ENCODE results near the gene OR12D1. TPM values are rescaled to one million over a fixed set of nuclear protein-coding genes. Genes with fewer than 3 reads are reported as not detected.
"Not testable (repeated sequence)": the region's sequence is repeated elsewhere in the genome, so short reads cannot be mapped to it uniquely, and the experiment has no call there.

Gene OR12D1
- total and polyA plus RNA-seq, 2 donors from 2014 or later: not detected

DNA sequence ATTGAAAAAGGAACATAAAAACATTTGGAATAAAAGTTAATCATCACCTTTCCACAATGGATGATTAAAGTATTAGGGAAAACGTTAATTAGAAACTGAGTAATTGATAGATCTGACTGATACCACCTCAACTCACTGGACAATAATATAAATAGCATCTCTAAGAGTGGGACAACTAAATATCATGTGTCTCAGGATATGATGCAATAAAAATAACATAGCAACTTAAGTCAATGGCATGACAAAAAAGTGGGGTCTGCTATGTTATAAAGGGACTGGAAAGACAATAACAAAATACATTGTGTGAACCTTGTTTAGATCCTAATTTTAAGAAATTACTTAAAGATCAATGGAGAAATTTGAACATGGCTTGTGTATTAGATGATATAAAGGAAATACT, 10.3 kb downstream of the OR12D1 start:
- no peaks in the 10 kb centered on the region for H3K27me3 ChIP-seq (ENCODE audit: control insufficient read depth, insufficient read depth, low read length)
- FAIRE-seq (no peak), DNase-seq (no peak)
- H3K4me1 ChIP-seq (ENCODE audit: control insufficient read depth in 2 of 3, insufficient read depth in 2 of 3, low read depth in 1 of 3, low read length in 3 of 3): no peaks in the 10 kb centered on the region
- H3K9ac ChIP-seq (ENCODE audit: low read length in 3 of 3): no peak overlapping the region
- TF ChIP-seq, protein P1, sequence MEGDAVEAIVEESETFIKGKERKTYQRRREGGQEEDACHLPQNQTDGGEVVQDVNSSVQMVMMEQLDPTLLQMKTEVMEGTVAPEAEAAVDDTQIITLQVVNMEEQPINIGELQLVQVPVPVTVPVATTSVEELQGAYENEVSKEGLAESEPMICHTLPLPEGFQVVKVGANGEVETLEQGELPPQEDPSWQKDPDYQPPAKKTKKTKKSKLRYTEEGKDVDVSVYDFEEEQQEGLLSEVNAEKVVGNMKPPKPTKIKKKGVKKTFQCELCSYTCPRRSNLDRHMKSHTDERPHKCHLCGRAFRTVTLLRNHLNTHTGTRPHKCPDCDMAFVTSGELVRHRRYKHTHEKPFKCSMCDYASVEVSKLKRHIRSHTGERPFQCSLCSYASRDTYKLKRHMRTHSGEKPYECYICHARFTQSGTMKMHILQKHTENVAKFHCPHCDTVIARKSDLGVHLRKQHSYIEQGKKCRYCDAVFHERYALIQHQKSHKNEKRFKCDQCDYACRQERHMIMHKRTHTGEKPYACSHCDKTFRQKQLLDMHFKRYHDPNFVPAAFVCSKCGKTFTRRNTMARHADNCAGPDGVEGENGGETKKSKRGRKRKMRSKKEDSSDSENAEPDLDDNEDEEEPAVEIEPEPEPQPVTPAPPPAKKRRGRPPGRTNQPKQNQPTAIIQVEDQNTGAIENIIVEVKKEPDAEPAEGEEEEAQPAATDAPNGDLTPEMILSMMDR (IDR thresholded peaks at IDR 0.05; ENCODE audit: borderline replicate concordance, extremely low read depth, insufficient read depth): no peak
- no peak overlapping the region for H3K4me3 ChIP-seq (ENCODE audit: low read length in 3 of 3)
- no peak overlapping the region for H3K27ac ChIP-seq (ENCODE audit: low read depth in 2 of 2, low read length in 2 of 2)
- H3K36me3 ChIP-seq (ENCODE audit: control insufficient read depth in 2 of 3, insufficient read depth in 3 of 3, low read length in 3 of 3): no peaks in the 10 kb centered on the region
- intact Hi-C loops (cut with DNase I): no loop called here
- H3K9me3 ChIP-seq (ENCODE audit: control insufficient read depth in 2 of 3, insufficient read depth in 1 of 3, low read length in 3 of 3): peaks cover 0 to 5% (median 0%) of the 10 kb centered on the region in 3 donors

DNA sequence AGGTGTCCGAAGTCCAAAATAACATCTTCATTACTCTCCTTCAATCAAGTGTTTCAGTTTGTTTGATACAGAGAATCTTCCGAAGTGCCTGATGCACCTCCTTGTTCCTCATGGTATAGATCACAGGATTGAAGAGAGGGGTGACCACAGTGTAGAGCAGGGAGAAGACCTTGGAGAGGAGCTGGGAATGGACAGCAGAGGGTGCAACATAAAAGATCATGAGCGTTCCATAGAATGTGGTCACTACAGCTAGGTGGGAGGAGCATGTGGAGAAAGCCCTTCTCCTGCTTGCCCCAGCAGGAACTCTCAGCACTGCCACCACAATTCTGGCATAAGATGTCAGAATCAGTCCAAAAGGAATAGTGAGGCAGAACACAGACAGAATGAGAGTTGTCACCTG, 11.9 kb downstream of the OR12D1 start:
- FAIRE-seq (no peak), DNase-seq (no peak)
- Histone ChIP-seq H3K36me3 (ENCODE audit: control insufficient read depth in 2 of 3, insufficient read depth in 3 of 3, low read length in 3 of 3) (no peaks in the 10 kb centered on the region), H3K4me1 (ENCODE audit: control insufficient read depth in 2 of 3, insufficient read depth in 2 of 3, low read depth in 1 of 3, low read length in 3 of 3) (no peaks in the 10 kb centered on the region), H3K27me3 (ENCODE audit: control insufficient read depth, insufficient read depth, low read length) (no peaks in the 10 kb centered on the region), H3K9ac (ENCODE audit: low read length in 3 of 3) (no peak overlapping the region), H3K4me3 (ENCODE audit: low read length in 3 of 3) (no peak overlapping the region), H3K27ac (ENCODE audit: low read depth in 2 of 2, low read length in 2 of 2) (no peak overlapping the region), H3K9me3 (ENCODE audit: control insufficient read depth in 2 of 3, insufficient read depth in 1 of 3, low read length in 3 of 3) (no peaks in the 10 kb centered on the region)
- TF ChIP-seq, protein P1 (IDR thresholded peaks at IDR 0.05; ENCODE audit: borderline replicate concordance, extremely low read depth, insufficient read depth): no peak
- intact Hi-C loops (cut with DNase I): no loop called here

DNA sequence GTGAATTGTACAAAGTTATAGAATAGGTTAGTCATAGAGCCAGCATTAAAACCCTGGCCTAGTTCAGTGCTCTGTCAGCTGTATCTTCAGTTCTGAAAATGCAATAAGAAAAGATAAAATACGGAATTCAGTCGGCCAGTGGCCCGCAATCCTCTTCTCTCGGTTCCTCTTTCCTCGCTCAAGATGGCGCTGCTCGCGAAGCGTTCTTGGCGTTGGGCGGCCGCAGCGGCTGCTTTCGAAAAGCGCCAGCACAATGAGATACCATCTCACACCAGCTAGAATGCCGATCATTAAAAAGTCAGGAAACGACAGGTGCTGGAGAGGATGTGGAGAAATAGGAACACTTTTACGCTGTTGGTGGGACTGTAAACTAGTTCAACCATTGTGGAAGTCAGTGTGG, 22.0 kb downstream of the OR12D1 start:
- FAIRE-seq; H3K27me3 ChIP-seq (ENCODE audit: control insufficient read depth, insufficient read depth, low read length); H3K9me3 ChIP-seq (ENCODE audit: control insufficient read depth in 2 of 3, insufficient read depth in 1 of 3, low read length in 3 of 3); H3K27ac ChIP-seq (ENCODE audit: low read depth in 2 of 2, low read length in 2 of 2); H3K9ac ChIP-seq (ENCODE audit: low read length in 3 of 3); intact Hi-C loops (cut with DNase I); H3K36me3 ChIP-seq (ENCODE audit: control insufficient read depth in 2 of 3, insufficient read depth in 3 of 3, low read length in 3 of 3); DNase-seq; H3K4me3 ChIP-seq (ENCODE audit: low read length in 3 of 3); H3K4me1 ChIP-seq (ENCODE audit: control insufficient read depth in 2 of 3, insufficient read depth in 2 of 3, low read depth in 1 of 3, low read length in 3 of 3): not testable (repeated sequence)

DNA sequence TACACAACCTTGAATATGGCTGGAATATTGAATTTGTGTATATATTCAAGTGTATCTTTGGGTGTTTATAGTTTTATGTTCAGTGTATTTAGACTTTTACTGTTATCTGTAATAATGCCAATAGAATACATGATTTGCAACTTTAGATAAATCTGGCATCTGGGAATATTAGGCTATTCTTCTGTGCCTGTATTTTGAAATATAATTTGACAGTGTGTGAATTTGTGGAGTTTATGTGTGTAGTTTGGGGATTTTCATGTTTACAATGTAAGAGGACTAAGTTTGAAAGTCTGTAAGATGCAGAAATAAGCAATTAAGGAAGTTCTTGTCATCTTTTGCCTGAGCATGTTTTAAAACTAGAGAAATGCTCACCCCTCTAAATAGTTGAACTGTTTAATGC, 24.3 kb downstream of the OR12D1 start, which contains the start of gene OR10C1:
TSS of gene OR10C1 (plus strand) at position 301 of the 400 bp plus-strand sequence. CDS start 710 bp downstream, outside the sequence.
- FAIRE-seq: no peak
- Histone ChIP-seq H3K36me3 (ENCODE audit: control insufficient read depth in 2 of 3, insufficient read depth in 3 of 3, low read length in 3 of 3) (no peaks in the 10 kb centered on the region), H3K9ac (ENCODE audit: low read length in 3 of 3) (no peak within 1 kb of the TSS), H3K4me3 (ENCODE audit: low read length in 3 of 3) (no peak within 1 kb of the TSS), H3K4me1 (ENCODE audit: control insufficient read depth in 2 of 3, insufficient read depth in 2 of 3, low read depth in 1 of 3, low read length in 3 of 3) (no peaks in the 10 kb centered on the region), H3K9me3 (ENCODE audit: control insufficient read depth in 2 of 3, insufficient read depth in 1 of 3, low read length in 3 of 3) (no peaks in the 10 kb centered on the region), H3K27me3 (ENCODE audit: control insufficient read depth, insufficient read depth, low read length) (no peaks in the 10 kb centered on the region), H3K27ac (ENCODE audit: low read depth in 2 of 2, low read length in 2 of 2) (no peak within 1 kb of the TSS)
- no peak for DNase-seq
- intact Hi-C loops (cut with DNase I): no loop called here
- TF ChIP-seq, protein P1 (IDR thresholded peaks at IDR 0.05; ENCODE audit: borderline replicate concordance, extremely low read depth, insufficient read depth): no peak

Measured in kidney (tissue), 14 donors.